Gastrocnemius medialis (tissue), 4 donors: ENCODE measurements around the gene PARD3. TPM values are rescaled to one million over a fixed set of nuclear protein-coding genes. Genes with fewer than 3 reads are reported as not detected.

ENCODE experiments used
- ATAC-seq, 2 donors: fragments of 150-250 bp; one replicate each; pipeline ENCODE4 v1.9.1; 2016
- DNase-seq, 2 donors: peaks; one replicate each; pipeline ENCODE4 v3.0.0-alpha.2; 2019
- H3K27ac ChIP-seq, 4 donors: fragments of 200-600 bp; sonication (generic); 1 replicate in 1 of 4; 2 replicates in 3 of 4; pipeline ENCODE4 v1.5.1; 2016 to 2018; ENCODE audit warnings: mild to moderate bottlenecking in 2 of 4, moderate library complexity in 1 of 4
- H3K27me3 ChIP-seq, 3 donors: fragments of 200-600 bp; sonication (generic) in 2 of 3; 1 replicate in 1 of 3; 2 replicates in 2 of 3; pipeline versions ENCODE4 v1.5.1 to v1.6.0; 2016 to 2019; ENCODE audit warnings: mild to moderate bottlenecking in 1 of 3, moderate library complexity in 1 of 3
- H3K36me3 ChIP-seq, 2 donors: fragments of 200-600 bp; sonication (generic) in 1 of 2; one replicate each; pipeline ENCODE4 v1.5.1; 2017 to 2018
- H3K4me1 ChIP-seq, 2 donors: fragments of 200-600 bp; sonication (generic) in 1 of 2; one replicate each; pipeline ENCODE4 v1.5.1; 2016 to 2017; ENCODE audit warnings: mild to moderate bottlenecking in 2 of 2
- H3K4me3 ChIP-seq, 4 donors: fragments of 200-600 bp; sonication (generic) in 3 of 4; 1 replicate in 1 of 4; 2 replicates in 3 of 4; pipeline ENCODE4 v1.5.1; 2016 to 2019; ENCODE audit warnings: mild to moderate bottlenecking in 2 of 4
- H3K9me3 ChIP-seq, 3 donors: fragments of 200-600 bp; sonication (generic) in 2 of 3; 1 replicate in 1 of 3; 2 replicates in 2 of 3; pipeline ENCODE4 v1.5.1; 2016 to 2019
- CTCF ChIP-seq, 5 experiments: fragments of 450-650 bp in 3 of 5; fragments of 200-600 bp in 2 of 5; sonication (generic) in 2 of 5; IDR thresholded peaks in 4 of 5; conservative IDR thresholded peaks in 1 of 5; 1 replicate in 4 of 5; 2 replicates in 1 of 5; pipeline ENCODE4 v1.5.1; 2016 to 2019; ENCODE audit warnings: antibody characterized with exemption in 5 of 5, mild to moderate bottlenecking in 3 of 5, moderate library complexity in 3 of 5
- POLR2A ChIP-seq, 2 donors: fragments of 450-650 bp; IDR thresholded peaks; one replicate each; pipeline ENCODE4 v1.6.1; 2017; ENCODE audit warnings: antibody characterized with exemption in 2 of 2, mild to moderate bottlenecking in 2 of 2, moderate library complexity in 2 of 2
- in situ Hi-C, 4 donors: fragments of 200-750 bp; cut with MboI; loops; one replicate each; pipeline versions ENCODE4 v1.15.0 to v1.8.0; 2017; ENCODE audit warnings: low sequenced_read_pairs in 4 of 4
- intact Hi-C: fragments of 100-400 bp; cut with DNase I; formaldehyde crosslinking; loops from one replicate; pipeline ENCODE4 v1.15.1; 2023; ENCODE audit warnings: low total_unique reads
- total RNA-seq, 4 donors: library from RNA; depleted of rRNA; stranded (reverse); fragments of >200 nt; gene quantifications; one replicate each; pipeline versions ENCODE4 v1.1.0 to v1.2.3, GENCODE V29; 2016

PARD3 gene
- total RNA-seq, 4 donors from 2014 or later = 64.6 to 75.8 (median 68.3) TPM

- DNase-seq = no peak
- Histone ChIP-seq H3K36me3 (no peaks in the 10 kb centered on the region), H3K4me1 (peaks cover 75 to 80% of the 10 kb centered on the region in 2 donors), H3K4me3 (no peak overlapping the region), H3K27me3 (no peaks in the 10 kb centered on the region), H3K9me3 (no peaks in the 10 kb centered on the region), H3K27ac (no peak overlapping the region)
- intact Hi-C loops = loop anchor here (5.0 kb wide), 1 partner anchor 42 kb away; no protein-coding TSS in a partner anchor
- ATAC-seq = no peak
- in situ Hi-C loops = no loop called here
- TF ChIP-seq POLR2A (IDR thresholded peaks at IDR 0.05) (no peak), CTCF (IDR thresholded peaks at IDR 0.05 in 4 of 5, conservative IDR thresholded peaks at IDR 0.05 in 1 of 5) (no peak)
Measured at GRCh38 chr10:34769899-34770298, 45.2 kb downstream of the PARD3 start.

- TF ChIP-seq CTCF (IDR thresholded peaks at IDR 0.05 in 4 of 5, conservative IDR thresholded peaks at IDR 0.05 in 1 of 5) (no peak), POLR2A (IDR thresholded peaks at IDR 0.05) (no peak)
- peak overlapping the region; percentile 22 to 43 (median 36) for H3K4me3 ChIP-seq
- DNase-seq = no peak
- peaks cover 68 to 80% of the 10 kb centered on the region in 2 donors for H3K4me1 ChIP-seq
- ATAC-seq = peak; percentile 21 to 64
- in situ Hi-C loops = no loop called here
- intact Hi-C loops = no loop called here
- no peaks in the 10 kb centered on the region for H3K36me3 ChIP-seq
- peak overlapping the region; percentile 66 to 81 (median 74) for H3K27ac ChIP-seq
- no peaks in the 10 kb centered on the region for H3K9me3 ChIP-seq
- H3K27me3 ChIP-seq = no peaks in the 10 kb centered on the region
Measured at GRCh38 chr10:34768972-34769330, 46.1 kb downstream of the PARD3 start.

- no peaks in the 10 kb centered on the region for H3K27me3 ChIP-seq
Measured at GRCh38 chr10:34768261-34768971, 46.7 kb downstream of the PARD3 start.

GRCh38 chr10:34766811-34767494 is 48.1 kb downstream of the PARD3 start:
- H3K9me3 ChIP-seq = no peaks in the 10 kb centered on the region
- TF ChIP-seq POLR2A (IDR thresholded peaks at IDR 0.05) = no peak
- no peak for TF ChIP-seq CTCF (IDR thresholded peaks at IDR 0.05 in 4 of 5, conservative IDR thresholded peaks at IDR 0.05 in 1 of 5)
- peak overlapping the region in 1 of 4 donors; percentile 67 for H3K27ac ChIP-seq
- H3K36me3 ChIP-seq = no peaks in the 10 kb centered on the region
- no peaks in the 10 kb centered on the region for H3K27me3 ChIP-seq
- H3K4me1 ChIP-seq = peaks cover 56 to 85% of the 10 kb centered on the region in 2 donors
- DNase-seq (no peak), ATAC-seq (no peak)
- intact Hi-C loops = no loop called here
- H3K4me3 ChIP-seq = no peak overlapping the region
- in situ Hi-C loops = no loop called here

More at GRCh38 chr10:34768261-34768971, 46.7 kb downstream of the PARD3 start:
- Histone ChIP-seq H3K4me1 (peaks cover 63 to 79% of the 10 kb centered on the region in 2 donors), H3K36me3 (no peaks in the 10 kb centered on the region), H3K4me3 (peak overlapping the region; percentile 22 to 43 (median 36)), H3K27ac (peak overlapping the region; percentile 66 to 81 (median 74)), H3K9me3 (no peaks in the 10 kb centered on the region)
- ATAC-seq (peak; percentile 84 to 97), DNase-seq (peak; percentile 81 to 91)
- in situ Hi-C loops = no loop called here
- intact Hi-C loops = no loop called here
- TF ChIP-seq CTCF (IDR thresholded peaks at IDR 0.05 in 4 of 5, conservative IDR thresholded peaks at IDR 0.05 in 1 of 5) (no peak), POLR2A (IDR thresholded peaks at IDR 0.05) (no peak)
